ENCODE data around the gene PARP16.

DNA sequence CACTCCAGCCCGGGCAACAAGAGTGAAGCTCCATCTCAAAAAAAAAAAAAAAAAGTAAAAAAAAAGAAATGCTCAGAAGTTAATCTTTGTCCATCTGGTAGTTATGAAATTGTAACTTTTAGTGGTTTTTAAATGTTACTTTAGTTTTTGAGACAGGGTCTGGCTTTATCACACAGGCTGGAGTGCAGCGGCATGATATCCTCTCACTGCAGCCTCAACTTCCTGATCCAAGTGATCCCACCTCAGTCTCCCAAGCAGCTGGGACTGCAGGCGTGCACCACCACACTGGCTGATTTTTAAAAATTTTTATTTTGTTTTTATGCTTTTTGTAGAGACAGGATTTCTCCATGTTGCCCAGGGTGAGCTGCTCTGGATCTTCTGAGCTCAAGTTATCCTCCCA is 19.1 kb upstream of the PARP16 start:
- TF ChIP-seq, protein P1, sequence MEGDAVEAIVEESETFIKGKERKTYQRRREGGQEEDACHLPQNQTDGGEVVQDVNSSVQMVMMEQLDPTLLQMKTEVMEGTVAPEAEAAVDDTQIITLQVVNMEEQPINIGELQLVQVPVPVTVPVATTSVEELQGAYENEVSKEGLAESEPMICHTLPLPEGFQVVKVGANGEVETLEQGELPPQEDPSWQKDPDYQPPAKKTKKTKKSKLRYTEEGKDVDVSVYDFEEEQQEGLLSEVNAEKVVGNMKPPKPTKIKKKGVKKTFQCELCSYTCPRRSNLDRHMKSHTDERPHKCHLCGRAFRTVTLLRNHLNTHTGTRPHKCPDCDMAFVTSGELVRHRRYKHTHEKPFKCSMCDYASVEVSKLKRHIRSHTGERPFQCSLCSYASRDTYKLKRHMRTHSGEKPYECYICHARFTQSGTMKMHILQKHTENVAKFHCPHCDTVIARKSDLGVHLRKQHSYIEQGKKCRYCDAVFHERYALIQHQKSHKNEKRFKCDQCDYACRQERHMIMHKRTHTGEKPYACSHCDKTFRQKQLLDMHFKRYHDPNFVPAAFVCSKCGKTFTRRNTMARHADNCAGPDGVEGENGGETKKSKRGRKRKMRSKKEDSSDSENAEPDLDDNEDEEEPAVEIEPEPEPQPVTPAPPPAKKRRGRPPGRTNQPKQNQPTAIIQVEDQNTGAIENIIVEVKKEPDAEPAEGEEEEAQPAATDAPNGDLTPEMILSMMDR (IDR thresholded peaks at IDR 0.05) = no peak
- no peak for TF ChIP-seq POLR2A (IDR thresholded peaks at IDR 0.05)

Data from right lobe of liver (tissue), 4 donors.